Effector CD8-positive, alpha-beta T cell (primary cell): ENCODE results near the gene LEKR1.
"Not testable (repeated sequence)": the region's sequence is repeated elsewhere in the genome, so short reads cannot be mapped to it uniquely, and the experiment has no call there.

Source experiments
- DNase-seq: peaks from one replicate; lab custom pipeline; 2025; lab: John Stamatoyannopoulos, UW

LEKR1 gene

DNA sequence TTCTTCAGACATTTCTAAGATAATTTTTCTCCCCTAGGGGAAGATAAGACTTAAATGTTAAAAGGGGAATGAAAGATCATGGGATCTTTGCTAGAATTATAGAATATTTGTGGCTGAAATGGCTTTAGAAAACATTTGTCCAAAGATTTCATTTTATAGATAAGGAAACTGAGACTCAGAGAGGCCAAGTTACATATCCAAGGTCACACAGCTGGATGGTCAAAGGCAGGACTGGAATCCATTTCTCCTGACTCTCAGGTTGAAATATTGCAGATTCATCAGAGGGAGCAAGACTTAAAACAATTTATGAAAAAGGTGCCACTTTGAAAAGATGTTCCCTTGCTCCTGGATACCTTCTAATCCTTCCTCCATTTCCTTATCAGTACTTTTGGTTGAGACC, 19.5 kb upstream of the LEKR1 start:
- no peak for DNase-seq

DNA sequence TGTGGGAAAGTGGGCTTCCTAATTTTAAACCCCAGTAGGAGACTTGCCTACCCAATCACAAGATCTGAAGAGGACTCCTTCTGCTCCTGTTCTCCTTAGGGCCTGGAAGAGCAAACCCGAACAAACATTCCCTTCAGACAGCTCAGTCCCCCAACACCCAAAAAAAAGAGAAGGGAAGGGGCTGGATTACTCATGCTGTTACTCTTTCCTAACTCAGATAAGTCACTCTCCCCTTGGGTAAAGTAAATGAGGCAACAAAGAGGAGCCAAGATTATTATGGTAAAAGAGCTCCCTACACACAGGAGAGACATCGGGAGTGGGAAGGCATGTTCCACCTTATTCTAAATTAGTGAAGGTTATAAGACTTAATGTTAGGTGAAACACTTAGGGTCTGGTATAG, 18.1 kb upstream of the LEKR1 start:
- DNase-seq: no peak

DNA sequence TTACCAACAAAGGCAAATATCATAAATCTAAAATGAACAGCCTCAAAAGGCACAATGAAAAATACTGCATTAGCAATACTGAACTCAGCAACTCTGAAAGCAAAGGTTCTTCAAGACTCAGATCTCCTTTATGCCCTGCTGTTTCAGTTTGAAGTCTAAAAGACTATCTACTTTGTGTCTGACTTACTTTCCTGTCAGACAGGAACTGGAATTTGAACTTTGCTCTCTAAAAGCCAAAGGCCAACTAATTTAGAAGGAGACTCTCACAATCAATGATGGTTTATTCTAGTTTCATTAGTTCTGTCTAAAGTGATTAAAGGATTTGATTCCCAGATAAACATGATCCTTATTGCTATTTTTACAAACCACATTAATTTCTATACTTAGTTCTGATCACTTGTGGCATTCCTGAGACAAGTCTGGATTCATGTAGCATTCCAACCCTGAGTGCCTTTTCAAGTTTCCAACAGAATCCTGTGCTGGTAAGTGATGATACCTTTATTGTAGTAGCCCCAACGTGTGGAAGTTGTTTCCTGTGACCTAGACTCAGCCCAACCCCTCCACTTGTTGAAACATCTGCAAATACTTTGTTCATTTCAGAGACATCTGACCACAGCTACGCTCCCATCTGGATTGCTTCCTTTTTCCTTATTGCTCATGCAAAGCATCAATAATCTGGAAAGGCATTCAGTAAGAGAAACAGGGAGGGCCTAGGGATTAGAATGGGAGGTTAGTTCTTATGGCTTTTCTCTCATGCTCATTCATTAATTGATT, 14.9 kb upstream of the LEKR1 start:
- no peak for DNase-seq

DNA sequence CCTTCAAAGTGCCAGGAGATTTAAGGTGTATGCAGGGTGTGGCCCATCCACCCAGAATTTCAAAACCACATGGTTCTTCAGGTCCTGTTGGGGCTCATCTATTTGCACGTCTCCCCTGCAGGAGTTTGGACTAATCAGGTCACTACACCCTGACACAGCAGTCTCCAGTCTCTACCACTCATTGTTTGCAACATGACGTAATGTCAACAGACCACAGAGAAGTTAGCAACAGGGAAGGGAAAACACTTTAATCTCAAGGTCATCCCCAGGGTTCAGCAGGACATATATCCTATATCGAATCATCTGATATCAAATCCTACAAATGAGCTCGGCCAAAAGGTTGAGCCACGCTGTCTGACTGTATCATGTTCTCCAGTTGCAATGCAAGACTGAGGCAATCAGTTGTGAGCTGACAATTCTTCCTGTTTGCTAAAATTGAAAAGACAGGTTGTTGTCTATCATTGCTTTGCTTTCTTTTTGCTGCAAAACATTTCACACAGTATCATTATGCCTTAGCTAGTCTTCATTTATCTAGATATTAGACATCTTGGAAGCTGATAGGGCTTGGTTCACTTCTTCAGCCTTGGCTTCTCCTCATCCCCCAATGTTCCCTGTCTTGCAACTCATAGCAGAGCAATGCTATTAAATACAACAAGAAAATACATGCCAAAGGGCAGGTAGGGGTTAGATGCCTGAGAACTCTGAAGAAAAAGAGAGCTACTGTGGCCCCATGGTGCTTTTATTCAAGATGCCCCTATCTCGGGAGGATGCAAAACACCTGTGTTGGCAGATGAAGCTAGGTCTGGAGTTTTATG, 13.4 kb upstream of the LEKR1 start:
- no peak for DNase-seq

DNA sequence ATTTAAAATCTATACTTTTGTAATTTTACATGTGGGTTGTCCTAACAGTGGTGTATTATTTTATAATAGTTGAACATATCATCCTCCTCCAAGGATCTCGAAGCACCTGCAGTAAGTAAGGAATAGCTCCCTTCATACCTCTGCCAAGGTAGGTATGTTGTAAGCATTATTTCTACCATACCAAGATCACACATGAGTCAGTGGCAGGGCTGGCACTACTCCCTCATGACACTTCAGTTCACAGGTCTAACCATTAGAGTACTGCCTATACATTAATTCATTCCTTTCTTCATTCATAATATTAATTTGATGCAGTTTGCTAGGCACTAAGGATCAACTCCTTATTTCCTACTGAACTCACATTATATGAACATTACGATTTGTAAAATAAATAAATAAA, 11.9 kb upstream of the LEKR1 start:
- DNase-seq: no peak

DNA sequence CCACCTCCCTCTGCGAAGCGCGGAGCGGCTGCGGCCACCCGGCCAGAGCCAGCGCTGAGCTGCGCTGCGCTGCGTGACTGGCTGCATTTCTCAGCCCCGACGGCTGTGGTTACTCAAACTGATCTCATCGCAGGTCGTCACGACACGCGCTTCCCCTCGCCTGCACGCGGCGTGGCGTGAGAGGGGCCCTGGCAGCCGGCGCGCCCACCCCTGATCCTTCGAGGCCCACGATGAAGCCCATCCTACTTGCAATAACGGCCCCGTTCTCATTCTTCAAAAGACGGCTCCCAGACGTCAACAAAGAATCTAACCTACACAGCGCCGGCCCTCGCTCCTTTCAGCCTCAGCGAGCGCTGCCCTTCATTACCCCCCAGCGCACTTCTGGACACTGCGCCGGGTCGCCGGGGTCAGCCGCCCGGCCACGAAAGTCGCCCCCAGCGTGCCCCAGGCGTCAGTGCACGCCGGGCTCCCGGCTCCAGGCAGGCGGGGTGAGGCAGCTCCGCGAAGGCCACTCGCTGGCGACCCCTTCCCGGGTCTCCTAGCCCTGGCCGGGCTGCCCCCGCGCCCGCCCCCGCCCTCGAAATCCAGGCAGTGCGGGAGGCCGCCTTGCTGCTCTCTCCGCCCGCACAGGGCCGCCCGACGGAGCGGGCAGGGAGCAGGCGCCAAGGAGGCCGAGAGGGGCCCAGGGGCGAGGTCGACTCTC, 9.9 kb upstream of the LEKR1 start:
- DNase-seq: no peak

DNA sequence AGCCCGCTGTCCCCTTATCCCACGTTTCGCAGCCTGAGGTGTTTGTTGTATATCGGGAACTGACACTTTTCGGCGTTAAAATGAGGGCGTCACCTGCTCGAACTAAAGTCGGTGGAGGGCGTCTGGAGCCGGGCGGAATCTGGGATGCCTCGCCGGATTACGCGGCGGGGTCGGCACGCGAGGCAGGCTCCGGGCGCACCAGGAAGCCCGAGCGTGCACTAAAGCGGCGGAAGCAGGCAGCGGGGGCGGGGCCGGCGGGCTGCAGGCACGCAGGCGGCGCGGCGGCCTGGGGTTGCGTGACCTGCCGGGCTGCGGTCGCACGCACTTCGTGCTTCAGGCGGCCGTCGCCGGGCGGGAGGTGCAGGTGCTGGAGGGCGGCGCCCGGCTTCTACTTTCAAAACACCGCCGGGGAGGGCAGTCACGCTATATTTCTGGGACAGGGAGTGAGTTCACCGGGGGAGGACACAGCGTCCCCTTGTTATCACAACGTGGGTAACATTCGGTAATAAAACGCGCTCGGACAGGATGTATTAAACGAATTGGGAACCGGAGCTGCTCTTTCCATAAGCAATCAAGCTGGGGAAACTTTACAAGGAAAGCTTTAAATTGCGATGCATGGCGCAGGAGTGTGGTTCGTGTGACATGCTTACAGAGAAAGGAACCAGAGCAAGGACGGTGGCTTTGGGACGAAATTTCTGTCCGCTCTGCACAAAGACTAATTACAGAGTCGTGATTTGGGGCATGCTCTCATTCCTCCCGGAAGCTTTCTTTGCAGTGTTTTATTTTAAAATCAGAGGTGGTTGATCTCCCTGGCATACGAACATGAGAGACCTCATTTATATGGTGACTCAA, 9.1 kb upstream of the LEKR1 start:
- peak; percentile 60 for DNase-seq

DNA sequence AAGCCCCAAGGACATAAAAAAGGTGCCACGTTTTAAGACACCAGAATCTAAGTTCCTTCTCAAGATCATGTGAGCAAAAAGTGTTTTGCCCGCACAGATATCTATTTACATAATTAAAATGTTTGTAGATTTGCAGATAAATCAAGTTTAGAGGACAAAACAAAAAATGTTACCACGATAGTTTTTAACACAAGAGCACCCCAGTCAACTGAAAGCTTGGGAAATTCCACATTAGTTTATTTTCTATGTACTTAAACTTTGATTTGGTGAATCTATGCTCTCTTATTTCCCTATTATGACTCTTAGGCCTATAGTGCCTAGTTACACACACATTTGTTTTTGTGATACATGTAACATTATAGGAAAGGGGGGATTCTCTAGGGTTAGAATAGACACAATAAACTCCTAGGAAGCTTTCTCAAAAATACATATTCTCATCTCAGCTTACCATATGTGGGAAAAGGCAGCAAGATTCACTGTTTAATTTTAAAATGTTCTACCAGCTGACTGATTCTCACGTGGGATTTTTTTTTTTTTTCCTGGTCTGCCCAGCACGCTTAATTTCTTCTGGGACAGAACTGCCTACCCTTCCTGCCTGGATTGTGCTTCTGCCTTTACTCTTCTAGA, 8.4 kb upstream of the LEKR1 start:
- no peak for DNase-seq

DNA sequence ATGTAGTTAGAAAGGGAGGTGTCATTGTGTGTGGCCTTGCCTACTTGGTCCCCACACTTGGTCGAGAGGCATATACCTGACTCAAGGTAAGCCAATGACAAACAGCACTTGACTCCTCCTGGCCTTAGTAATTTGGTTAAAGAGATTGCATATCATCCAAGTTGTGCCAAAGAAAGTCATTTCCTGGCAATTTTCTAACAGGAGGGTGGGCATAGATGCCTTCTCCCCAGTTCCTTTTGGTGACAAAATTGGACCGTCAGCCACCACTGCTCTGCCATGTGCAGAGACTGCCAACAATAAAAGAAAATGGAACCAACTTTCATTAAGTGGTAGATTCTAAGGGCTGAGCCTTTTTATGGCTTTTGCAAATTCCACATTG, 7.9 kb upstream of the LEKR1 start:
- no peak for DNase-seq

DNA sequence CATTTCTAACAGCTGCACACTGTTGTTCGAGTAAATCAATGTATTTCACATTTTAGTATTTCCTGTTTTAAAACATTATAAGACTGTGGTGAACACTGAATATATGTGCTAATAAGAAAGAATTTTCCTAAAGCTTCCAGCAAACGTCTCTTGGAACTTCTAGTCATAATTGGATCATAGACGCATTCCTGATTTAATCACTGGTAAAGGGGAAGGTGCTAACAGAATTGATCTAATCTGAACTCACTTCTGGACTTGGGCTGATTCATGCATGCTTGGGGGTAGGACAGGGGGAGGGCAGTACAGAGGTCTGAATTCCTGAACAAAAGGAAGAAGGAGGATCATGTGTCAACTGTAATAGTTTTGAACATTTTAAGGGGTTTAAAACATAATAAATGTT, 7.3 kb upstream of the LEKR1 start:
- DNase-seq: no peak

DNA sequence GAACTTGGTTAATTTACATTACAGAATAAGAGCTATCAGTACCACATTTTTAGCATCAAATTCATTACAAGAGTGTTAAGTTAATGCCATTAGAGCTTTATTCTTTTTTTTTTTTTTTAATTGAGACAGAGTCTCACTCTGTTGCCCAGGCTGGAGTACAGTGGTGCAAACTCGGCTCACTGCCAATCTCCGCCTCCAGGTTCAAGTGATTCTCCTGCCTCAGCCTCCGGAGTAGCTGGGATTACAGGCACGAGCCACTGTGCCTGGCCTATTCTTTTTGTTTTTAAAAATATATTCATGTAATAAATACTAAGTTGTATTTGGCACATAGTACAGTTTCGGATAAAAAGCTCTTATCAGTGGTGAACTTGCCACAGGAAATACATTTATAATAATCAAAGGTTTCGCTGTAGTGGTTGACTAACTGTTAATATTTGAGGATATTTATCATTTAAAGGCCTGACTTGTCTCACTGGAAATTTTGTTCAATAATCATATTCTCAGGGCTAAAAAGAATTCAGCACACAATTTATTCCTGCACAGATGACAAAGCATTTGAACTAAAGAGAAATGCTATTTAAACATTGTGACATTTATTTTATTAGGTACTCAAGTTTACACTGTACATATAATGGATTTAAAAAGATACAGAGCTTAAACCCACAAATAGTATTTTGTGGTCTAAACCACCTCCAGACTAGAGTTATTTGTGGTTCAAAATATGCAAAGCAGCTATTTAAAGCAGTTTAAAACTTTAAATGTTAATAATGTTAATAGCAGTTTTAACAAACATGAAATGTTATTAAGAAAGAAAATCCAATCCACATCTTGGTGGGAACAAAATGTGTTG, 6.1 kb upstream of the LEKR1 start:
- DNase-seq: no peak

DNA sequence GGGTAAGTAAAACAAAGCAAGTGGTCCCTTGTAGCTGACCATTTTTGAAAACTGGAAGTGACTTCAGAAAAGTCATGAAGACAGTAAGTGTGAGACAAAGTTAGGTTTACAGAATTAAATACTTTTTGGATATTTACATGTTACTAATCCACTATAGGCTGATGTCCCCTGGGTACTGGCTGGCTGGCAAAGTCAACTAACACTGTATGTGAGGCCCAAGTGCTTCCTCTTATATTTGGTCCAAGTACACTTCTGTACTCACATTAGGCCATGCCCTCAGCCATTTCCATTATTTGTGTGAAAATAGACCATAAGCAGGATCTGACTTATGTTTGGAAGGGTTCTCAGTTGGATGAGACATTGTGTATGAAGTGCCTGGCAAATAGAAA, 5.5 kb upstream of the LEKR1 start:
- DNase-seq: no peak

DNA sequence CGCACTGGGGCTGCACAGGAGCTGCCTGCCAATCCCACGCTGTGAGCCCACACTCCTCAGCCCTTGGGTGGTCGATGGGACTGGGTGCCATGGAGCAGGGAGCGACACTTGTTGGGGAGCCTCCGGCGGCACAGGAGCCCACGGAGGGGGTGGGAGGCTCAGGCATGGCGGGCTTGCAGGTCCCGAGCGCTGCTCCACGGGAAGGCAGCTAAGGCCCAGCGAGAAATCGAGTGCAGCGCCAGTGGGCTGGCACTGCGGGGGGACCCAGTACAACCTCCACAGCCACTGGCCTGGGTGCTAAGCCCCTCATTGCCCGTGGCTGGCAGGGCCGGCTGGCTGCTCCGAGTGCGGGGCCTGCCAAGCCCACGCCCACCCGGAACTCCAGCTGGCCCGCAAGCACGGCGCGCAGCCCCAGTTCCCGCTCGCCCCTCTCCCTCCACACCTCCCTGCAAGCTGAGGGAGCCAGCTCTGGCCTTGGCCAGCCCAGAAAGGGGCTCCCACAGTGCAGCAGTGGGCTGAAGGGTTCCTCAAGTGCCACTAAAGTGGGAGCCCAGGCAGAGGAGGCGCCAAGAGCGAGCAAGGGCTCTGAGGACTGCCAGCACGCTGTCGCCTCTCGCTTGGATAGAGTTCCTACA, 3.4 kb upstream of the LEKR1 start:
- not testable (repeated sequence) for DNase-seq

DNA sequence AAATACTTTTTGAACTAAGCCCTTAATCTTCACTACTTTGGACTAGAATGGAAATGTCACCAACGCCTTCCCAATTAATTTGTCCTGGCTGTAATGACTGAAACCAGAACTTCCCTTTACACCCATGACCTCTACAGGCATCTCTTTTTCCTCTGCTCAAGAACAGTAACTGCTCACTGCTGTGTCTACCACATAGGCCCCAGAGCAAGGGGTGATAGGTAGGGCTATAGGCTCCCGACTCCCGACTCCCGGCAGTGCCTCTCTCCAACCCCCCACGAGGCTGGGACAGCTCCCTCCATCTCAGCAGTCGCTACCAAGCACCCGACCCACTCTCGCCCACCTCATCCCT, 384 bp upstream of the LEKR1 start:
- no peak for DNase-seq

DNA sequence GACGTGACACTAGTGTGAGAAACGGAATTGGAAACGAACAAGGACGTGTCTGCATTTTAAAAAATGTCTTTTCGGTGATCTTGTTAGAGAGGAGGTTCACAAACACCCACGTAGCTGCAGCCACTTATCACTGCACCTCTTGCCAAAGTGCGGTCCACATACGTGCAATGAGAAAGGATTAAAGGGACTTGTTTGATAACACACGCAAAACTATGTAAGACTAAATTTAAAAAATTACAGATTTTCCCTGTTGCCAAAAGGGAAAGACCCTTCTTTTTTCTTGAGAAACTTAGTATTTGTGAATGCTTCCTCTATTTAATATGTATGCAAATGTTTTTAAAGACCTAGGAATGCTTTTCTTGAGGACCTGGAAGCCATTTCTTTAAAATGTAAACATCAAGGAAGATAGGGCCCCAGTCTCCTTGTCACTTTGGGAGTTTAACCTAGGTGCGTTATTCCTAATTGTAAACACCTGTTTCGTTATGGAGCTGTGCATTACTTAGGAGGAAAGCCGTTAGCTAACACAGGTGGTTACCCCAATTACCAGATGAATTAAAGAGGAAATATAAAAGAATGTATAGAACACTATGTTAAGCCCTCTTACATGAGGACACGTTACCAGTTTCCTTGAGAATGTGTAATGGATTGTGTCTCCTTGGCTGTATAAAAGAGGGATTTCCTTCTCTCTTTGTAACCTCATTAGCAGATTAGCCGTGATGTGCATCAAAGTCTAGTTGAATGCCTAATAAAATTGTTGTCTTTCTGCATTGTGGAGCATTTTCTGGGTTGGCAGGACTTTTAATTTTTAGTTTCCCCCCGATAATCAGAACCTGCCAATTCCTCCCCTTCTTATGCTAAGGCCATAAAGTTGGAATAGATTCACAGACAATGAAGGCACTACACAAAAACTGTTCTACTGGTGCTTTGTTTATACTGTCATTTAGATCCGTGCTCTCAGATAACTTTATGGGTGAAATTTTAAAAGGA, 1.0 kb downstream of the LEKR1 start:
- DNase-seq: no peak

DNA sequence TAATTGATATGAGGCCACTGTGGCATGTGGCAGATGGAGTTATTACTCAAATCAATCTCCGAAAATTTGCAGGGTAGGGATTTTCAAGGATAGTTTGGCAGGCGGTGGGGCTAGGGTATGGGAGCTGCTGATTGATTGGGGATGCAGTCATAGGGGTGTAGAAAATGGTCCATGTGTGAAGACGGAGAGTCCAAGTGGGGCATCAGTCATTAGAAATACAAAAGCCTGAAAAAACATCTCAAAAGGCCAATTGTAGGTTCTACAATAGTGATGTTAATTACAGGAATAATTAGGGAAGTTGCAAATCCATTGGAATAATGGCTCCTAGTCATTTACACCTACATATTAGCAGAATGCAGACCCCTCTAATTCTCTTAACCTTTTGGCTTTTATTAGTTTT, 4.9 kb downstream of the LEKR1 start:
- no peak for DNase-seq

DNA sequence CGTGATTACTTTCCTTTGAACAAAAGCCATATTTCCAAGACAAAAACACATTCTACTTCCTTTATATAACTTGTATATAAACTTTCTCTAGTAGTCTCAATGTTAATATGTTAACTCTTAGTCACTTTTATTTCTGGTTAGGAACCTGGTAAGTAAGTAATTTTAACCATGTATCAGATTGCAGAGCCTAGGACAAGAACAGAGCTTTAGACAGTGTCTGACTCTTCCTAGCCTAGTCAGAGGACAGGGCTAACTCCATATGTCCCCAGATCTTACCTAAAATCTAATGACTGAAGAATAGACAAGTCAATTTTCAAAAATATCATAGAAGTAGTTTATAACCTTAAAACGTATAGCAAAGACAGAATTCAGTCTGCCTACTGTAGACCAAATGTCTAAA, 8.3 kb downstream of the LEKR1 start:
- DNase-seq: no peak

DNA sequence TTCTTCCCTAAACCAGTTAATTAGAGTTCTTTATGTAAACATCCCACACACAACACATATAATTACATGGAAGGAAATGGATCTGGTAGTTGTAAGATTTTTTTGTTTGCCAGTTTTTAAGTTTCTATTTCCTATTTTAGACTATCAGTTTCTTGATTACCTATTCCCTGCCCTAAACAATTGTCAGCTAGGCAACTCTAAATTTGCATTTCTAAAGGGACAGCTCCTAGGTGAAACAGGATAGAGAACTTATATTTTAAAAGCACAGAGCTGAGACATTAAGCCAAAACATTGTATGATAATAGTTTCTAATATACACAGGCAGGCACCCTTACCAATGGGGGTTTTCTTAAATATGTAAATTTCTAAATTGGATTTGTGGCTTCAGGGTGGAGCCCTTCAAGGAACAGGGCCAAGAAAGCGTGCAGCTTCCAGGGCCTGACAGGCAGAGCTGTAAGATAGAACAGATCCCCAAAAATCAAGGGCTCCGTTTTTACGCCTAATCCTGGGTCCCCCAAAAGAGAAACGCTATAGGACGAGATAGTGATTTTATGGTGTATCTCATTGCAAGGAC, 8.9 kb downstream of the LEKR1 start:
- no peak for DNase-seq

DNA sequence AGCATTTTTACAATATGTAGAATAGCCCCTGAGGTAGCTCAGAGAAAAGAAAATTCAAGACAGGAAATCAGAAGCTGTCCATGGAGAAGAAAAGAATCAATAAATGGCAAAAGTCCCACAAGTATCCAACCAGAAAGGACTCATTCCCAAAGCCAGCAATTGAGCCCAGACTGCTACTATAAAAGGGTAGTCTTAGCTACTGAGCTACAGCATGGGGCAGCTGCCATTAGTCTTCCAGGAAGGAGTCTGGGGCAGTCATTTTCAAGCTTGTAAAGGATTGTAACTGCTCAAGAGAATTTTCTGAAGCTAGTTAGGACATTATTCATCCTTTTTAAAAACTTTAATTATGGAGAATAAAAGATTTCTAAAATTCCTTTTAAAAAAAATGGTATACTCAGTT, 10.5 kb downstream of the LEKR1 start:
- no peak for DNase-seq
